DMS53 treated with DMSO at 0.1 percent for 48 hours (cell line): ENCODE measurements around the gene NEUROD2.

ENCODE experiments used
- DNase-seq: peaks from one replicate; lab custom pipeline; 2025; ENCODE audit not compliant: unreplicated experiment; lab: John Stamatoyannopoulos, UW

Gene NEUROD2

GRCh38 chr17:39607851-39608130, at the start of gene NEUROD2:
Gene NEUROD2 (minus strand): TSS chr17:39607920. CDS start chr17:39606599, 1,321 bp downstream.
- no peak for DNase-seq

- DNase-seq: no peak
These were observed 47.4 kb upstream of the NEUROD2 start for GRCh38 chr17:39655105-39655504.

GRCh38 chr17:39653662-39654331, 46.1 kb upstream of the NEUROD2 start:
- DNase-seq: peak; percentile 11

- no peak for DNase-seq
These were observed 45.6 kb upstream of the NEUROD2 start for GRCh38 chr17:39653316-39653661.

GRCh38 chr17:39652587-39653315, 45.0 kb upstream of the NEUROD2 start:
- DNase-seq: no peak

GRCh38 chr17:39651923-39652586, 44.3 kb upstream of the NEUROD2 start:
- DNase-seq: no peak

- no peak for DNase-seq
These were observed 42.4 kb upstream of the NEUROD2 start for GRCh38 chr17:39650121-39650579.

GRCh38 chr17:39648616-39649366, 41.1 kb upstream of the NEUROD2 start:
- DNase-seq: no peak

- no peak for DNase-seq
These were observed 39.5 kb upstream of the NEUROD2 start for GRCh38 chr17:39647256-39647655.

- no peak for DNase-seq
These were observed 35.6 kb upstream of the NEUROD2 start for GRCh38 chr17:39643271-39643670.

GRCh38 chr17:39642291-39643074, 34.8 kb upstream of the NEUROD2 start:
- DNase-seq: no peak

- no peak for DNase-seq
These were observed 34.2 kb upstream of the NEUROD2 start for GRCh38 chr17:39641883-39642282.

GRCh38 chr17:39641097-39641496, 33.4 kb upstream of the NEUROD2 start:
- DNase-seq: no peak

- no peak for DNase-seq
These were observed 32.9 kb upstream of the NEUROD2 start for GRCh38 chr17:39640591-39641031.

GRCh38 chr17:39639566-39640458, 32.1 kb upstream of the NEUROD2 start:
- DNase-seq: no peak

GRCh38 chr17:39639043-39639442, 31.3 kb upstream of the NEUROD2 start:
- DNase-seq: no peak

GRCh38 chr17:39638317-39638716, 30.6 kb upstream of the NEUROD2 start:
- no peak for DNase-seq

GRCh38 chr17:39636927-39637736, 29.4 kb upstream of the NEUROD2 start, which contains the start of gene STARD3:
Gene STARD3 (plus strand): TSS chr17:39637144. CDS start chr17:39653532, 16,388 bp downstream.
- peak; percentile 57 for DNase-seq

GRCh38 chr17:39636587-39636926, 28.8 kb upstream of the NEUROD2 start:
- DNase-seq: no peak
